PC-9 (cell line): Measurements from ENCODE around the gene FAM171A1. TPM values are rescaled to one million over a fixed set of nuclear protein-coding genes. Genes with fewer than 3 reads are reported as not detected.

Experiments used
- BruUV-seq: library from RNA; stranded (reverse); fragments of 400-500 nt; replicated peaks from 2 replicates; lab custom pipeline; 2021; lab: Mats Ljungman, UMichigan
- CTCF ChIA-PET: fragments of 300-600 bp; sonication (Branson Sonifier 250); formaldehyde crosslinking; loops from one replicate; lab custom pipeline; 2022; ENCODE audit warnings: antibody characterized with exemption; lab: Charles Lee
- POLR2A ChIA-PET: fragments of 300-600 bp; sonication (Branson Sonifier 250); formaldehyde crosslinking; loops from one replicate; lab custom pipeline; 2022; ENCODE audit warnings: antibody characterized with exemption; ENCODE audit not compliant: unreplicated experiment; lab: Charles Lee
- DNase-seq, 2 experiments: peaks; one replicate each; pipeline versions ENCODE4 v3.0.0 to v3.0.0-alpha.2; 2015 to 2022; ENCODE audit warnings: mixed read lengths in 1 of 2
- H2AFZ ChIP-seq: fragments of 200-600 bp; sonication (generic); 2 replicates; pipeline ENCODE4 v1.8.1; 2017; ENCODE audit warnings: antibody characterized with exemption
- H3F3A ChIP-seq: fragments of 200-600 bp; sonication (generic); 2 replicates; pipeline ENCODE4 v1.8.1; 2017; ENCODE audit warnings: antibody characterized with exemption, mild to moderate bottlenecking, low read depth; ENCODE audit not compliant: insufficient read depth
- H3K27ac ChIP-seq: fragments of 200-600 bp; sonication (generic); 2 replicates; pipeline ENCODE4 v1.6.1; 2016; ENCODE audit warnings: mixed run types
- H3K27me3 ChIP-seq: fragments of 200-600 bp; sonication (generic); 2 replicates; pipeline ENCODE4 v1.6.1; 2016; ENCODE audit warnings: low read depth, mixed run types; ENCODE audit not compliant: insufficient read depth
- H3K36me3 ChIP-seq: fragments of 200-600 bp; sonication (generic); 2 replicates; pipeline ENCODE4 v1.6.1; 2016; ENCODE audit warnings: low read depth, mixed run types
- H3K4me1 ChIP-seq: fragments of 200-600 bp; sonication (generic); replicated peaks from 2 replicates; pipeline ENCODE4 v1.6.1; 2016; ENCODE audit warnings: mixed run types; ENCODE audit not compliant: insufficient read depth
- H3K4me2 ChIP-seq: fragments of 200-600 bp; sonication (generic); 2 replicates; pipeline ENCODE4 v1.6.1; 2017; ENCODE audit warnings: mixed run types
- H3K4me3 ChIP-seq: fragments of 200-600 bp; sonication (generic); 2 replicates; pipeline ENCODE4 v1.6.1; 2016; ENCODE audit warnings: mixed run types
- H3K79me2 ChIP-seq: fragments of 200-600 bp; sonication (generic); 2 replicates; pipeline ENCODE4 v1.6.1; 2017; ENCODE audit warnings: low read depth, mixed run types
- H3K9me2 ChIP-seq: fragments of 200-600 bp; sonication (generic); 2 replicates; pipeline ENCODE4 v1.8.1; 2017; ENCODE audit warnings: mild to moderate bottlenecking; ENCODE audit not compliant: insufficient read depth
- H3K9me3 ChIP-seq: fragments of 200-600 bp; sonication (generic); 2 replicates; pipeline ENCODE4 v1.8.1; 2016; ENCODE audit warnings: low read depth; ENCODE audit not compliant: insufficient read depth
- H4K20me1 ChIP-seq: fragments of 200-600 bp; sonication (generic); 2 replicates; pipeline ENCODE4 v1.8.1; 2017; ENCODE audit not compliant: insufficient read depth
- EZH2 ChIP-seq: fragments of 200-600 bp; sonication (generic); IDR thresholded peaks from 2 replicates; pipeline ENCODE4 v1.8.0; 2017; ENCODE audit warnings: antibody characterized with exemption, low read depth
- intact Hi-C: fragments of 100-400 bp; cut with micrococcal nuclease; formaldehyde crosslinking; loops from one replicate; pipeline ENCODE4 v1.10.0; 2022; ENCODE audit not compliant: unreplicated experiment
- total RNA-seq: library from RNA; stranded (reverse); gene quantifications from 2 replicates; pipeline ENCODE4 v1.2.3, GENCODE V29; 2021
- TF ChIP-seq, protein P1 (sequence below): fragments of 200-600 bp; sonication (generic); conservative IDR thresholded peaks from 2 replicates; pipeline ENCODE4 v1.6.1; 2017; ENCODE audit warnings: mixed run types, antibody characterized with exemption, mild to moderate bottlenecking, moderate library complexity

FAM171A1 gene
- total RNA-seq, 1 experiment from 2014 or later: 3.0 TPM

- ChIA-PET CTCF (interaction anchor here (0.6 kb wide), 1 partner anchor 43 kb away, joined by 3 read pairs; no protein-coding TSS in a partner anchor), POLR2A (no interaction called here)
- Histone ChIP-seq H3K36me3 (no peaks in the 10 kb centered on the region), H3K27ac (no peak overlapping the region), H4K20me1 (no peaks in the 10 kb centered on the region), H3K4me3 (no peak overlapping the region), H2AFZ (no peak overlapping the region), H3F3A (peaks cover 15% of the 10 kb centered on the region), H3K4me2 (no peak overlapping the region), H3K9me2 (no peaks in the 10 kb centered on the region), H3K9me3 (no peaks in the 10 kb centered on the region), H3K4me1 (peaks cover 26% of the 10 kb centered on the region), H3K27me3 (no peaks in the 10 kb centered on the region), H3K79me2 (no peaks in the 10 kb centered on the region)
- no TSS peak for BruUV-seq
- DNase-seq: no peak
- TF ChIP-seq, protein P1, sequence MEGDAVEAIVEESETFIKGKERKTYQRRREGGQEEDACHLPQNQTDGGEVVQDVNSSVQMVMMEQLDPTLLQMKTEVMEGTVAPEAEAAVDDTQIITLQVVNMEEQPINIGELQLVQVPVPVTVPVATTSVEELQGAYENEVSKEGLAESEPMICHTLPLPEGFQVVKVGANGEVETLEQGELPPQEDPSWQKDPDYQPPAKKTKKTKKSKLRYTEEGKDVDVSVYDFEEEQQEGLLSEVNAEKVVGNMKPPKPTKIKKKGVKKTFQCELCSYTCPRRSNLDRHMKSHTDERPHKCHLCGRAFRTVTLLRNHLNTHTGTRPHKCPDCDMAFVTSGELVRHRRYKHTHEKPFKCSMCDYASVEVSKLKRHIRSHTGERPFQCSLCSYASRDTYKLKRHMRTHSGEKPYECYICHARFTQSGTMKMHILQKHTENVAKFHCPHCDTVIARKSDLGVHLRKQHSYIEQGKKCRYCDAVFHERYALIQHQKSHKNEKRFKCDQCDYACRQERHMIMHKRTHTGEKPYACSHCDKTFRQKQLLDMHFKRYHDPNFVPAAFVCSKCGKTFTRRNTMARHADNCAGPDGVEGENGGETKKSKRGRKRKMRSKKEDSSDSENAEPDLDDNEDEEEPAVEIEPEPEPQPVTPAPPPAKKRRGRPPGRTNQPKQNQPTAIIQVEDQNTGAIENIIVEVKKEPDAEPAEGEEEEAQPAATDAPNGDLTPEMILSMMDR: no peak
- TF ChIP-seq EZH2: no peak
- intact Hi-C loops: no loop called here
Observed at GRCh38 chr10:15197276-15197675, 173.8 kb downstream of the FAM171A1 start.

- H3K27me3 ChIP-seq: no peaks in the 10 kb centered on the region
- intact Hi-C loops: no loop called here
- H3K27ac ChIP-seq: no peak overlapping the region
- no peaks in the 10 kb centered on the region for H3K9me3 ChIP-seq
- BruUV-seq: no TSS peak
- no peaks in the 10 kb centered on the region for H3K9me2 ChIP-seq
- H3K4me1 ChIP-seq: peaks cover 16% of the 10 kb centered on the region
- no peak for DNase-seq
- no peak overlapping the region for H3K4me2 ChIP-seq
- ChIA-PET CTCF (no interaction called here), POLR2A (no interaction called here)
- TF ChIP-seq, protein P1: no peak
- TF ChIP-seq EZH2: no peak
- no peak overlapping the region for H2AFZ ChIP-seq
- H3K4me3 ChIP-seq: no peak overlapping the region
- no peaks in the 10 kb centered on the region for H3K36me3 ChIP-seq
- no peaks in the 10 kb centered on the region for H3K79me2 ChIP-seq
- H3F3A ChIP-seq: peaks cover 10% of the 10 kb centered on the region
- H4K20me1 ChIP-seq: no peaks in the 10 kb centered on the region
Observed at GRCh38 chr10:15196021-15196834, 174.9 kb downstream of the FAM171A1 start.

GRCh38 chr10:15189133-15189885 is 181.8 kb downstream of the FAM171A1 start:
- BruUV-seq: no TSS peak
- no peaks in the 10 kb centered on the region for H3K27me3 ChIP-seq
- no peaks in the 10 kb centered on the region for H3F3A ChIP-seq
- no peak overlapping the region for H3K27ac ChIP-seq
- intact Hi-C loops: no loop called here
- CTCF ChIA-PET: no interaction called here
- no peaks in the 10 kb centered on the region for H3K4me1 ChIP-seq
- no peak overlapping the region for H2AFZ ChIP-seq
- no peaks in the 10 kb centered on the region for H3K36me3 ChIP-seq
- POLR2A ChIA-PET: no interaction called here
- no peak for DNase-seq
- no peak overlapping the region for H3K4me2 ChIP-seq
- no peaks in the 10 kb centered on the region for H4K20me1 ChIP-seq
- H3K79me2 ChIP-seq: no peaks in the 10 kb centered on the region
- TF ChIP-seq, protein P1: no peak
- no peak for TF ChIP-seq EZH2
- no peaks in the 10 kb centered on the region for H3K9me2 ChIP-seq
- no peak overlapping the region for H3K4me3 ChIP-seq
- H3K9me3 ChIP-seq: no peaks in the 10 kb centered on the region
